Upper lobe of left lung (tissue), 6 donors: ENCODE results near the gene GKN1. TPM values are rescaled to one million over a fixed set of nuclear protein-coding genes. Genes with fewer than 3 reads are reported as not detected.

Source experiments
- ATAC-seq, 2 donors: fragments of 200-7000 bp; cut with Tn5 transposase; one replicate each; pipeline ENCODE4 v1.9.1; 2022; ENCODE audit warnings: mild to moderate bottlenecking in 2 of 2, moderate library complexity in 2 of 2; ENCODE audit not compliant: low FRiP score in 2 of 2
- DNase-seq, 2 donors: peaks; one replicate each; pipeline ENCODE4 v3.0.0-alpha.2; 2019 to 2020
- H3K27ac ChIP-seq, 4 donors: fragments of 200-600 bp; sonication (generic); one replicate each; pipeline ENCODE4 v1.5.1; 2016 to 2019
- H3K27me3 ChIP-seq, 4 donors: fragments of 200-600 bp; sonication (generic); one replicate each; pipeline ENCODE4 v1.5.1; 2017 to 2019
- H3K36me3 ChIP-seq, 4 donors: fragments of 200-600 bp; sonication (generic); one replicate each; pipeline ENCODE4 v1.5.1; 2016 to 2019
- H3K4me1 ChIP-seq, 4 donors: fragments of 200-600 bp; sonication (generic); one replicate each; pipeline ENCODE4 v1.5.1; 2018 to 2019
- H3K4me3 ChIP-seq, 4 donors: fragments of 200-600 bp; sonication (generic); one replicate each; pipeline ENCODE4 v1.5.1; 2017 to 2019; ENCODE audit warnings: mild to moderate bottlenecking in 2 of 4, moderate library complexity in 1 of 4
- H3K9me3 ChIP-seq, 4 donors: fragments of 200-600 bp; sonication (generic); one replicate each; pipeline ENCODE4 v1.5.1; 2018 to 2019
- EP300 ChIP-seq, 4 donors: sonication (generic); formaldehyde crosslinking; IDR thresholded peaks; one replicate each; pipeline ENCODE4 v1.5.1; 2017; ENCODE audit warnings: antibody characterized with exemption in 4 of 4, control low read depth in 2 of 4
- POLR2A ChIP-seq, 4 donors: fragments of 450-650 bp; IDR thresholded peaks; one replicate each; pipeline ENCODE4 v1.5.1; 2016 to 2017; ENCODE audit warnings: antibody characterized with exemption in 4 of 4, mild to moderate bottlenecking in 2 of 4
- POLR2AphosphoS5 ChIP-seq, 2 donors: sonication (generic); formaldehyde crosslinking; IDR thresholded peaks; one replicate each; pipeline ENCODE4 v1.5.1; 2017; ENCODE audit warnings: antibody characterized with exemption in 2 of 2
- WGBS, 2 donors: methylation state at CpG; one replicate each; pipeline ENCODE4 v1.1.5; 2017 to 2018; 5-methylcytosine and 5-hydroxymethylcytosine counted together
- total RNA-seq, 6 donors: library from RNA; depleted of rRNA in 4 of 6; stranded (reverse); fragments of >200 nt in 4 of 6; gene quantifications; one replicate each; pipeline versions ENCODE4 v1.1.0 to v1.2.1, GENCODE V29; 2016 to 2021
- TF ChIP-seq, protein P1 (sequence below), 6 experiments: fragments of 450-650 bp in 4 of 6; fragments of 200-600 bp in 2 of 6; sonication (generic) in 2 of 6; IDR thresholded peaks; one replicate each; pipeline ENCODE4 v1.5.1; 2016 to 2019; ENCODE audit warnings: antibody characterized with exemption in 6 of 6
- donor health status: DM: no; HTN: no; CAD: no; lungs with moderate emphysema.
- donor health status: DM: no; HTN: yes; CAD: no; lungs with severe emphysema.

The GKN1 gene
- total RNA-seq, 6 donors from 2014 or later, result not detected

DNA sequence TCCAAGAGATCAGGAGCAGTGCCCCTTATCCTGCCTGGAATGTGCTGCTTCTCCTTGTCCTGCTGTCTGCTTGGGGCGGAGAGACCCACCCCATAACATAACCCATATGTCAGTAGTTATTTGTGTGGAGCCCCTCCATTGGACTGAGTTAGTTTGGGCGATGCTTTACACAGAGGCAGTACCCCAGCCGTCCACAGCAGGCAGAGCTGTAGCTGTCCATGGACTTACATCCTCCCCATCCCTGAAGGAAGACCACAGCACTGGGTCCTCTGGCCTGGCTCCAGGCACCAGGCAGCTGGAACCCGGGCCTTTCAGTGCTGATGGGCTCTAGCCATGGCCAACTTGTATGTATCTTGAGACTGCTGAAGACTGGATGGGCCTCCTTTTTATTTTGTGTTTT, 42.0 kb upstream of the GKN1 start:
- Histone ChIP-seq H3K9me3 (no peaks in the 10 kb centered on the region), H3K36me3 (no peaks in the 10 kb centered on the region), H3K4me1 (peaks cover 0 to 18% (median 8%) of the 10 kb centered on the region in 4 donors), H3K27ac (peak overlapping the region in 3 of 4 donors; percentile 32 to 58 (median 38)), H3K27me3 (no peaks in the 10 kb centered on the region), H3K4me3 (no peak overlapping the region)
- no peak for TF ChIP-seq POLR2A (IDR thresholded peaks at IDR 0.05)
- no peak for TF ChIP-seq EP300 (IDR thresholded peaks at IDR 0.05)
- TF ChIP-seq, protein P1, sequence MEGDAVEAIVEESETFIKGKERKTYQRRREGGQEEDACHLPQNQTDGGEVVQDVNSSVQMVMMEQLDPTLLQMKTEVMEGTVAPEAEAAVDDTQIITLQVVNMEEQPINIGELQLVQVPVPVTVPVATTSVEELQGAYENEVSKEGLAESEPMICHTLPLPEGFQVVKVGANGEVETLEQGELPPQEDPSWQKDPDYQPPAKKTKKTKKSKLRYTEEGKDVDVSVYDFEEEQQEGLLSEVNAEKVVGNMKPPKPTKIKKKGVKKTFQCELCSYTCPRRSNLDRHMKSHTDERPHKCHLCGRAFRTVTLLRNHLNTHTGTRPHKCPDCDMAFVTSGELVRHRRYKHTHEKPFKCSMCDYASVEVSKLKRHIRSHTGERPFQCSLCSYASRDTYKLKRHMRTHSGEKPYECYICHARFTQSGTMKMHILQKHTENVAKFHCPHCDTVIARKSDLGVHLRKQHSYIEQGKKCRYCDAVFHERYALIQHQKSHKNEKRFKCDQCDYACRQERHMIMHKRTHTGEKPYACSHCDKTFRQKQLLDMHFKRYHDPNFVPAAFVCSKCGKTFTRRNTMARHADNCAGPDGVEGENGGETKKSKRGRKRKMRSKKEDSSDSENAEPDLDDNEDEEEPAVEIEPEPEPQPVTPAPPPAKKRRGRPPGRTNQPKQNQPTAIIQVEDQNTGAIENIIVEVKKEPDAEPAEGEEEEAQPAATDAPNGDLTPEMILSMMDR (IDR thresholded peaks at IDR 0.05), result no peak
- no peak for TF ChIP-seq POLR2AphosphoS5 (IDR thresholded peaks at IDR 0.05)
- DNase-seq (peak in 1 of 2 donors; percentile 22), ATAC-seq (no peak)
- WGBS, 2 donors, result 75 to 78% methylated on average over 3 to 4 of the region's 4 CpGs

DNA sequence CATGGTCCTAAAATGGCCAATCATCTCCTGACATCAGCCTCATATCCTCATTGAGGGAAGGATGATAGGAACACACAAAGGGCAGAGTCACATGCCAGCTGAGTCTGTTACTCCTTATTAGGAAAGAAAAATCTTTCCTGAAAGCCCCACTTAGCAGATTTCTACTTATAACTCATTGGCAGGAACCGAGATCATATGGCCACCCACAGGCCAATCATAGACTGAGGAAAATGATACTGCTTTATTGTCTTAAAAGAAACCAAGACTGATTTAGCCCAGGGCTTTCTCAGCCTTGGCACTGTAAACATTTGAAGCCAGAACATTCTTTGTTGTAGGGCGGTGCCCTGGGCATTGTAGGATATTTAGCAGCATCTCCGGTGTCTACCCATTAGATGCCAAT, 40.4 kb upstream of the GKN1 start:
- Histone ChIP-seq H3K27me3 (no peaks in the 10 kb centered on the region), H3K4me3 (no peak overlapping the region), H3K27ac (no peak overlapping the region), H3K36me3 (no peaks in the 10 kb centered on the region), H3K9me3 (no peaks in the 10 kb centered on the region), H3K4me1 (peaks cover 0 to 18% (median 8%) of the 10 kb centered on the region in 4 donors)
- WGBS, 2 donors, result 86 to 100% methylated on average over 3 of the region's 3 CpGs
- TF ChIP-seq, protein P1 (IDR thresholded peaks at IDR 0.05), result no peak
- TF ChIP-seq EP300 (IDR thresholded peaks at IDR 0.05) (no peak), POLR2AphosphoS5 (IDR thresholded peaks at IDR 0.05) (no peak), POLR2A (IDR thresholded peaks at IDR 0.05) (no peak)
- DNase-seq, result no peak
- ATAC-seq, result no peak

DNA sequence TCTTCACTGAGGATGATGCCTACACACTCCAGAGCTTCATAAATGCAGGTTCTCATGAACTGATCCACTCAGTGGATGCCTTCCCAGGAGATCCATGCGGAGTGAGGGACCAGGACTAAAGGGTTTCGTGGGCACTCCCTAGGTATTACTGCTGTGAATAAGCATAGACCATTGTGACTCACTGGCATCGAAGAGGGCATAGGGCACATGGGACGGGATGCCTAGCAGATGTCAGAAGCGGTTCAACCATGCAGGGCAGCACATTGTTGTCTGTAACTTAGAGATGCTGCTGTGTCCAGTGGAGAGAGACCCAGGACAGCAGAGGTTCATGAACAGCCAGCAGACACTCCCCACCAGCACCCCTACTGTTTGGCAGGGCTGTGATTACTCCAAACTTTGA, 39.0 kb upstream of the GKN1 start:
- no peaks in the 10 kb centered on the region for H3K9me3 ChIP-seq
- H3K27ac ChIP-seq, result no peak overlapping the region
- no peaks in the 10 kb centered on the region for H3K27me3 ChIP-seq
- DNase-seq (no peak), ATAC-seq (no peak)
- H3K4me1 ChIP-seq, result peaks cover 0 to 18% (median 8%) of the 10 kb centered on the region in 4 donors
- 96 to 98% methylated on average over 5 of the region's 5 CpGs for WGBS, 2 donors
- no peak for TF ChIP-seq POLR2A (IDR thresholded peaks at IDR 0.05)
- no peak for TF ChIP-seq POLR2AphosphoS5 (IDR thresholded peaks at IDR 0.05)
- TF ChIP-seq, protein P1 (IDR thresholded peaks at IDR 0.05), result no peak
- TF ChIP-seq EP300 (IDR thresholded peaks at IDR 0.05), result no peak
- no peak overlapping the region for H3K4me3 ChIP-seq
- no peaks in the 10 kb centered on the region for H3K36me3 ChIP-seq

DNA sequence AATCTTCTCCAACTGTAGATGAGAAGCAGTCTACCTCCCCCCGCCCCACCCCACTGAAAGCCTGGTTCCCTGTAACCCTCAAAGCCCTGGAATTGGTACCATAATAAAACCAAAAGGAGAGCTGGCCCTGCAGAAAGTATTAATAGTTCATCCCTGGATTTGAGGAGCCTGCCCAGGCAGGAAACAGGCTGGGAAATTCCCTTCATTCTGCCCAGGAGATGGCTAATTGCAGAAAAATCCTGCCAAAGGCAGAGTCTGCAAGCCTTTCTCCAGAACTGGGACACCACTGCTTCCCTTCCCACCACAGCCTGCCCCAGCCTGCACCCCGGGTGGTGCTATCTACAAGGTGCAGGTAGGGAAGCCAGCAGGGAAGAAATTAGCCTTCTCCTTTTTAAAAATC, 38.0 kb upstream of the GKN1 start:
- Histone ChIP-seq H3K9me3 (peaks cover 0 to 1% (median 0%) of the 10 kb centered on the region in 4 donors), H3K27me3 (no peaks in the 10 kb centered on the region), H3K4me1 (peaks cover 0 to 18% (median 8%) of the 10 kb centered on the region in 4 donors), H3K4me3 (no peak overlapping the region), H3K36me3 (no peaks in the 10 kb centered on the region), H3K27ac (no peak overlapping the region)
- DNase-seq, result peak in 1 of 2 donors; percentile 17
- ATAC-seq, result no peak
- 36 to 53% methylated on average over 2 of the region's 2 CpGs for WGBS, 2 donors
- TF ChIP-seq POLR2AphosphoS5 (IDR thresholded peaks at IDR 0.05), result no peak
- no peak for TF ChIP-seq POLR2A (IDR thresholded peaks at IDR 0.05)
- TF ChIP-seq, protein P1 (IDR thresholded peaks at IDR 0.05), result no peak
- TF ChIP-seq EP300 (IDR thresholded peaks at IDR 0.05), result no peak

DNA sequence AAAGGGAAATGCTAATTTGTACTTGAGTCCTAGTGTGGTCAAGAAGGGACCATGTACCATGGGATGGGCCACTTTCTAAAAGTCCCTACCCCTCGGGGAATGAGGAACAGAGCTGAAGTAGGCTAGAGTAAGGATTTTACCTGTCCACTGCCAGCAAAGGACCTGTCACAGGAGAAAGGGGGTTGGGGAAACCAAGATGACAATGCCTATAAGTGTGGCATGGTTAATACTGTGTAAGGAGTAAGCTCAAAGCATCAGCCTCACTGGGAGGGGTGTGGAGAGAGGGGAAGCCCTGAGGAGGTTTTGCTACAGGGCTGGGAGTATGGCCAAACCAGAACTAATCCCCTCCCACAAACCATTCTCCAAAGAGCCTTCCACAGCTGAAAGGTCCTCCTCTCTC, 37.5 kb upstream of the GKN1 start:
- Histone ChIP-seq H3K27ac (no peak overlapping the region), H3K36me3 (no peaks in the 10 kb centered on the region), H3K4me1 (peaks cover 0 to 16% (median 8%) of the 10 kb centered on the region in 4 donors), H3K4me3 (no peak overlapping the region), H3K9me3 (peaks cover 0 to 2% (median 0%) of the 10 kb centered on the region in 4 donors), H3K27me3 (no peaks in the 10 kb centered on the region)
- ATAC-seq, result peak; percentile 44 to 49
- DNase-seq, result no peak
- WGBS, 2 donors, result 65 to 67% methylated on average over 1 of the region's 1 CpG
- TF ChIP-seq POLR2A (IDR thresholded peaks at IDR 0.05) (no peak), POLR2AphosphoS5 (IDR thresholded peaks at IDR 0.05) (no peak), EP300 (IDR thresholded peaks at IDR 0.05) (no peak)
- TF ChIP-seq, protein P1 (IDR thresholded peaks at IDR 0.05), result no peak
